ENCODE measurements around the gene ABLIM2.

ABLIM2 gene

GRCh38 chr4:8136972-8137710 is 21.5 kb downstream of the ABLIM2 start:
- no peaks in the 10 kb centered on the region for H3K36me3 Mint-ChIP-seq (ENCODE audit: low read depth)
- H3K9me3 Mint-ChIP-seq: peaks cover 3% of the 10 kb centered on the region
- no peaks in the 10 kb centered on the region for H3K4me1 Mint-ChIP-seq (ENCODE audit: low read depth)
- H3K27me3 Mint-ChIP-seq (ENCODE audit: low read depth): no peaks in the 10 kb centered on the region
- DNase-seq (ENCODE audit: low spot score): no peak
- H3K4me3 Mint-ChIP-seq: no peak overlapping the region
- no peak overlapping the region for H3K27ac Mint-ChIP-seq

- no peak for DNase-seq (ENCODE audit: low spot score)
- Mint-ChIP-seq H3K36me3 (ENCODE audit: low read depth) (no peaks in the 10 kb centered on the region), H3K4me1 (ENCODE audit: low read depth) (no peaks in the 10 kb centered on the region), H3K9me3 (peaks cover 3% of the 10 kb centered on the region), H3K4me3 (no peak overlapping the region), H3K27ac (no peak overlapping the region), H3K27me3 (ENCODE audit: low read depth) (no peaks in the 10 kb centered on the region)
Observed at GRCh38 chr4:8136529-8136928, 22.1 kb downstream of the ABLIM2 start.

- no peak for DNase-seq (ENCODE audit: low spot score)
- peaks cover 3% of the 10 kb centered on the region for H3K9me3 Mint-ChIP-seq
- H3K27me3 Mint-ChIP-seq (ENCODE audit: low read depth): no peaks in the 10 kb centered on the region
- no peak overlapping the region for H3K27ac Mint-ChIP-seq
- no peaks in the 10 kb centered on the region for H3K36me3 Mint-ChIP-seq (ENCODE audit: low read depth)
- H3K4me3 Mint-ChIP-seq: no peak overlapping the region
- H3K4me1 Mint-ChIP-seq (ENCODE audit: low read depth): no peaks in the 10 kb centered on the region
Observed at GRCh38 chr4:8135666-8136065, 22.9 kb downstream of the ABLIM2 start.

GRCh38 chr4:8133897-8134563 is 24.6 kb downstream of the ABLIM2 start:
- H3K36me3 Mint-ChIP-seq (ENCODE audit: low read depth): no peaks in the 10 kb centered on the region
- no peak overlapping the region for H3K4me3 Mint-ChIP-seq
- H3K9me3 Mint-ChIP-seq: no peaks in the 10 kb centered on the region
- H3K27me3 Mint-ChIP-seq (ENCODE audit: low read depth): no peaks in the 10 kb centered on the region
- no peak for DNase-seq (ENCODE audit: low spot score)
- H3K4me1 Mint-ChIP-seq (ENCODE audit: low read depth): no peaks in the 10 kb centered on the region
- no peak overlapping the region for H3K27ac Mint-ChIP-seq

GRCh38 chr4:8132947-8133705 is 25.5 kb downstream of the ABLIM2 start:
- H3K4me3 Mint-ChIP-seq: no peak overlapping the region

GRCh38 chr4:8132400-8132799 is 26.2 kb downstream of the ABLIM2 start:
- no peak for DNase-seq (ENCODE audit: low spot score)
- no peaks in the 10 kb centered on the region for H3K9me3 Mint-ChIP-seq

More at GRCh38 chr4:8132947-8133705, 25.5 kb downstream of the ABLIM2 start:
- Mint-ChIP-seq H3K9me3 (no peaks in the 10 kb centered on the region), H3K27me3 (ENCODE audit: low read depth) (no peaks in the 10 kb centered on the region), H3K27ac (no peak overlapping the region), H3K4me1 (ENCODE audit: low read depth) (no peaks in the 10 kb centered on the region), H3K36me3 (ENCODE audit: low read depth) (no peaks in the 10 kb centered on the region)
- DNase-seq (ENCODE audit: low spot score): no peak

GRCh38 chr4:8131826-8132225 is 26.8 kb downstream of the ABLIM2 start:
- DNase-seq (ENCODE audit: low spot score): no peak
- Mint-ChIP-seq H3K4me1 (ENCODE audit: low read depth) (no peaks in the 10 kb centered on the region), H3K4me3 (no peak overlapping the region), H3K27me3 (ENCODE audit: low read depth) (no peaks in the 10 kb centered on the region), H3K36me3 (ENCODE audit: low read depth) (no peaks in the 10 kb centered on the region), H3K27ac (no peak overlapping the region), H3K9me3 (no peaks in the 10 kb centered on the region)

More at GRCh38 chr4:8132400-8132799, 26.2 kb downstream of the ABLIM2 start:
- H3K27me3 Mint-ChIP-seq (ENCODE audit: low read depth): no peaks in the 10 kb centered on the region
- no peak overlapping the region for H3K27ac Mint-ChIP-seq
- no peaks in the 10 kb centered on the region for H3K36me3 Mint-ChIP-seq (ENCODE audit: low read depth)
- no peaks in the 10 kb centered on the region for H3K4me1 Mint-ChIP-seq (ENCODE audit: low read depth)
- no peak overlapping the region for H3K4me3 Mint-ChIP-seq

GRCh38 chr4:8131210-8131609 is 27.4 kb downstream of the ABLIM2 start:
- Mint-ChIP-seq H3K9me3 (no peaks in the 10 kb centered on the region), H3K36me3 (ENCODE audit: low read depth) (no peaks in the 10 kb centered on the region), H3K4me3 (no peak overlapping the region), H3K4me1 (ENCODE audit: low read depth) (no peaks in the 10 kb centered on the region), H3K27me3 (ENCODE audit: low read depth) (no peaks in the 10 kb centered on the region), H3K27ac (no peak overlapping the region)
- no peak for DNase-seq (ENCODE audit: low spot score)

- Mint-ChIP-seq H3K4me1 (ENCODE audit: low read depth) (no peaks in the 10 kb centered on the region), H3K9me3 (no peaks in the 10 kb centered on the region), H3K4me3 (no peak overlapping the region), H3K27me3 (ENCODE audit: low read depth) (no peaks in the 10 kb centered on the region), H3K36me3 (ENCODE audit: low read depth) (no peaks in the 10 kb centered on the region), H3K27ac (no peak overlapping the region)
- no peak for DNase-seq (ENCODE audit: low spot score)
Observed at GRCh38 chr4:8130346-8131066, 28.1 kb downstream of the ABLIM2 start.

- H3K27ac Mint-ChIP-seq: no peak overlapping the region
- no peak overlapping the region for H3K4me3 Mint-ChIP-seq
- no peak for DNase-seq (ENCODE audit: low spot score)
- H3K4me1 Mint-ChIP-seq (ENCODE audit: low read depth): no peaks in the 10 kb centered on the region
- no peaks in the 10 kb centered on the region for H3K9me3 Mint-ChIP-seq
- H3K27me3 Mint-ChIP-seq (ENCODE audit: low read depth): no peaks in the 10 kb centered on the region
- H3K36me3 Mint-ChIP-seq (ENCODE audit: low read depth): no peaks in the 10 kb centered on the region
Observed at GRCh38 chr4:8129785-8130184, 28.8 kb downstream of the ABLIM2 start.

- Mint-ChIP-seq H3K4me1 (ENCODE audit: low read depth) (no peaks in the 10 kb centered on the region), H3K36me3 (ENCODE audit: low read depth) (no peaks in the 10 kb centered on the region), H3K27ac (no peak overlapping the region), H3K9me3 (no peaks in the 10 kb centered on the region), H3K27me3 (ENCODE audit: low read depth) (no peaks in the 10 kb centered on the region), H3K4me3 (no peak overlapping the region)
- DNase-seq (ENCODE audit: low spot score): no peak
Observed at GRCh38 chr4:8129136-8129535, 29.5 kb downstream of the ABLIM2 start.

GRCh38 chr4:8128100-8128856 is 30.3 kb downstream of the ABLIM2 start:
- no peaks in the 10 kb centered on the region for H3K9me3 Mint-ChIP-seq
- no peaks in the 10 kb centered on the region for H3K36me3 Mint-ChIP-seq (ENCODE audit: low read depth)
- no peaks in the 10 kb centered on the region for H3K4me1 Mint-ChIP-seq (ENCODE audit: low read depth)
- no peak overlapping the region for H3K4me3 Mint-ChIP-seq
- no peak overlapping the region for H3K27ac Mint-ChIP-seq
- no peak for DNase-seq (ENCODE audit: low spot score)
- H3K27me3 Mint-ChIP-seq (ENCODE audit: low read depth): no peaks in the 10 kb centered on the region

GRCh38 chr4:8127051-8127826 is 31.4 kb downstream of the ABLIM2 start:
- no peak overlapping the region for H3K27ac Mint-ChIP-seq
- no peak overlapping the region for H3K4me3 Mint-ChIP-seq
- H3K27me3 Mint-ChIP-seq (ENCODE audit: low read depth): no peaks in the 10 kb centered on the region
- DNase-seq (ENCODE audit: low spot score): no peak
- no peaks in the 10 kb centered on the region for H3K4me1 Mint-ChIP-seq (ENCODE audit: low read depth)
- no peaks in the 10 kb centered on the region for H3K9me3 Mint-ChIP-seq
- H3K36me3 Mint-ChIP-seq (ENCODE audit: low read depth): no peaks in the 10 kb centered on the region

Data from T-helper 2 cell treated with Interferon-gamma antibody and Interleukin-4, amounts not matched to agents 5 μg/mL and 100 μg/mL, for 36 hours (primary cell).